SH-SY5Y (cell line): ENCODE measurements around the gene PSENEN.

Experiments used
- GATA2 ChIP-seq: IDR thresholded peaks from 2 replicates; pipeline ENCODE4 v1.6.1; 2011; ENCODE audit warnings: mild to moderate bottlenecking, low read depth, low read length
- GATA3 ChIP-seq: IDR thresholded peaks from 2 replicates; pipeline ENCODE4 v1.6.1; 2011; ENCODE audit warnings: low read depth, mild to moderate bottlenecking, low read length, moderate library complexity

- TF ChIP-seq GATA2 (no peak), GATA3 (no peak)
Observed at GRCh38 chr19:35738887-35739229, 6.6 kb upstream of the PSENEN start.
